Superior temporal gyrus (tissue), 1 donor: ENCODE measurements around the gene ACOXL.

Experiments
- DNase-seq: peaks from one replicate; pipeline ENCODE4 v3.0.0-alpha.2; 2016; ENCODE audit errors: extremely low spot score

ACOXL gene

GRCh38 chr2:110755491-110756078, 23.2 kb downstream of the ACOXL start:
- peak; percentile 52 for DNase-seq

GRCh38 chr2:110759411-110759810, 27.0 kb downstream of the ACOXL start:
- no peak for DNase-seq

- no peak for DNase-seq
Measured at GRCh38 chr2:110764931-110765330, 32.6 kb downstream of the ACOXL start.

- no peak for DNase-seq
Measured at GRCh38 chr2:110766291-110766690, 33.9 kb downstream of the ACOXL start.

- no peak for DNase-seq
Measured at GRCh38 chr2:110768591-110768990, 36.2 kb downstream of the ACOXL start.

- no peak for DNase-seq
Measured at GRCh38 chr2:110770404-110770958, 38.1 kb downstream of the ACOXL start.

- no peak for DNase-seq
Measured at GRCh38 chr2:110770959-110771431, 38.6 kb downstream of the ACOXL start.

- no peak for DNase-seq
Measured at GRCh38 chr2:110771547-110772382, 39.4 kb downstream of the ACOXL start.

GRCh38 chr2:110772383-110772755, 40.0 kb downstream of the ACOXL start:
- no peak for DNase-seq

GRCh38 chr2:110773401-110773921, 41.1 kb downstream of the ACOXL start:
- no peak for DNase-seq

GRCh38 chr2:110774701-110775100, 42.3 kb downstream of the ACOXL start:
- DNase-seq: no peak

GRCh38 chr2:110777531-110778311, 45.3 kb downstream of the ACOXL start:
- no peak for DNase-seq

- no peak for DNase-seq
Measured at GRCh38 chr2:110780461-110780860, 48.1 kb downstream of the ACOXL start.

GRCh38 chr2:110783196-110783873, 51.0 kb downstream of the ACOXL start:
- DNase-seq: no peak

GRCh38 chr2:110784047-110784631, 51.8 kb downstream of the ACOXL start:
- DNase-seq: no peak

- DNase-seq: no peak
Measured at GRCh38 chr2:110785439-110785838, 53.1 kb downstream of the ACOXL start.

GRCh38 chr2:110788976-110789375, 56.6 kb downstream of the ACOXL start:
- peak; percentile 15 for DNase-seq

- DNase-seq: no peak
Measured at GRCh38 chr2:110789706-110790105, 57.3 kb downstream of the ACOXL start.

GRCh38 chr2:110790907-110791306, 58.5 kb downstream of the ACOXL start:
- DNase-seq: no peak

GRCh38 chr2:110791435-110791834, 59.1 kb downstream of the ACOXL start:
- no peak for DNase-seq

GRCh38 chr2:110793034-110793433, 60.7 kb downstream of the ACOXL start:
- no peak for DNase-seq
